Omental fat pad (tissue), 4 donors: ENCODE data around the gene VPS50. TPM values are rescaled to one million over a fixed set of nuclear protein-coding genes. Genes with fewer than 3 reads are reported as not detected.

Experiments used
- ATAC-seq: fragments of 150-250 bp; one replicate; pipeline ENCODE4 v1.9.1; 2016; ENCODE audit warnings: mild to moderate bottlenecking, moderate library complexity; ENCODE audit not compliant: low FRiP score
- DNase-seq: peaks from one replicate; pipeline ENCODE4 v3.0.0-alpha.2; 2019; ENCODE audit warnings: low spot score
- total RNA-seq, 4 donors: library from RNA; depleted of rRNA; stranded (reverse); fragments of >200 nt; gene quantifications; one replicate each; pipeline ENCODE4 v1.1.0, GENCODE V29; 2016
- TF ChIP-seq, protein P1 (sequence below), 3 donors: fragments of 450-650 bp; IDR thresholded peaks; one replicate each; pipeline ENCODE4 v1.5.1; 2016 to 2017; ENCODE audit warnings: antibody characterized with exemption in 3 of 3, mild to moderate bottlenecking in 3 of 3, moderate library complexity in 2 of 3

Gene VPS50
- total RNA-seq, 4 donors from 2014 or later, result 11.3 to 33.7 (median 14.2) TPM

DNA sequence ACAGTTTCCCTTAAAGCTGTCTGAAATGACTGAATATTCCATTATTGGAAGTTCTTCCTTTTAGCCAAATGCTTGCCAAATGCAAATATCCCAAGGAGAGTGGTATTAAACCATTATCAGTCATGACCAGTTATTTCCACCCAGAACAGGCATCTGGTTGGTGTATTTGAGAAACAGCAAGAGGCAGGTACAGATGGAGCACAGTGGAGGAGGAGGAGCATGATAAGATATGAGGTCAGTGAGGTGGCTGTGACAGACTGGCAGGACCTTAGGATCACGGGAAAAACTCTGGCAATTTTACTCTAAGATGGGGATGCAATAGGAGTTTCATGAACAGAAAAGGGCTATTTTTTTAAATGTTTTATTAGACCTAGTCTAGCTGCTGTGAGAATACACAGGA lies 12.3 kb upstream of the VPS50 start:
- TF ChIP-seq, protein P1, sequence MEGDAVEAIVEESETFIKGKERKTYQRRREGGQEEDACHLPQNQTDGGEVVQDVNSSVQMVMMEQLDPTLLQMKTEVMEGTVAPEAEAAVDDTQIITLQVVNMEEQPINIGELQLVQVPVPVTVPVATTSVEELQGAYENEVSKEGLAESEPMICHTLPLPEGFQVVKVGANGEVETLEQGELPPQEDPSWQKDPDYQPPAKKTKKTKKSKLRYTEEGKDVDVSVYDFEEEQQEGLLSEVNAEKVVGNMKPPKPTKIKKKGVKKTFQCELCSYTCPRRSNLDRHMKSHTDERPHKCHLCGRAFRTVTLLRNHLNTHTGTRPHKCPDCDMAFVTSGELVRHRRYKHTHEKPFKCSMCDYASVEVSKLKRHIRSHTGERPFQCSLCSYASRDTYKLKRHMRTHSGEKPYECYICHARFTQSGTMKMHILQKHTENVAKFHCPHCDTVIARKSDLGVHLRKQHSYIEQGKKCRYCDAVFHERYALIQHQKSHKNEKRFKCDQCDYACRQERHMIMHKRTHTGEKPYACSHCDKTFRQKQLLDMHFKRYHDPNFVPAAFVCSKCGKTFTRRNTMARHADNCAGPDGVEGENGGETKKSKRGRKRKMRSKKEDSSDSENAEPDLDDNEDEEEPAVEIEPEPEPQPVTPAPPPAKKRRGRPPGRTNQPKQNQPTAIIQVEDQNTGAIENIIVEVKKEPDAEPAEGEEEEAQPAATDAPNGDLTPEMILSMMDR (IDR thresholded peaks at IDR 0.05), result no peak
- no peak for DNase-seq
- ATAC-seq, result no peak

GRCh38 chr7:93226310-93226709 lies 5.9 kb upstream of the VPS50 start, which contains the start of gene HEPACAM2:
HEPACAM2 (minus strand) TSS chr7:93226469.
- no peak for DNase-seq
- no peak for ATAC-seq
- TF ChIP-seq, protein P1 (IDR thresholded peaks at IDR 0.05), result no peak

GRCh38 chr7:93228302-93228701 lies 3.9 kb upstream of the VPS50 start:
- DNase-seq (no peak), ATAC-seq (no peak)
- TF ChIP-seq, protein P1 (IDR thresholded peaks at IDR 0.05), result peak in 1 of 3 donors; percentile 43

DNA sequence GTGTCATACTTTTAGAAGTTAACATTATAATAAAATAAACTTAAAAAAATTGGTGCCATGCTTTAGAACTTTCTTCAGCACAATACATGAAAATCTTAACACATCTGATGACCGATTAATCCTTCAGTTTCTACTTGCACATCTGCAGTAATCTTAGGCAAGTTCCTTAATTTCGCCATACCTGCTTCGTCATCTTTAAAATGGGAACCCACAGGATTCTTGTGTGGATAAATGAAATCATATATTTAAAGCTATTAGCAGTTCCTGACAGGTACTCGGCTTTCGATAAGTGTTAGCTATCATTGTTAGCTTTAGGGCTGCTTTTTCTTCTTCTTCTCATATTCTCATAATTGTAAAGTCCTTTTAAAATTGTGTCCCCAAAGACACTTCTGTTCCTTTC lies 907 bp upstream of the VPS50 start:
- no peak for DNase-seq
- TF ChIP-seq, protein P1 (IDR thresholded peaks at IDR 0.05), result no peak
- no peak for ATAC-seq

DNA sequence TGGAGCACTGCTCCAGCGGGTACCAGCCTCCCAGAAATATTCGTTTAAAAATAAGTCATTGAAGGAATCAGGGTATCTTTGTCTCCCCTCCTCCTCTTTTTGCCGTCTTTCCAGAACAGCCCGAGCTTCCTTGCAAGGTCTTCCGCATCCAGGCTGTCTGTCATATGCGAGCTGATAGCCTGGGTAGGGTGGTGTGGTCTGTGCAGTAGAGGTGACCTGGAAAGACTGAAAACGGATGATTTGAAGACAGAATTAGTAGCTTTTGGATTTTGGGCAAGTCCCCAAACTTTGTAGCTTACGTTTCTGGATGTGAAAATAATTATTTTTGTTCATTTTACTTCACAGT lies 480 bp downstream of the VPS50 start:
- peak; percentile 46 for ATAC-seq
- no peak for DNase-seq
- TF ChIP-seq, protein P1 (IDR thresholded peaks at IDR 0.05), result no peak

DNA sequence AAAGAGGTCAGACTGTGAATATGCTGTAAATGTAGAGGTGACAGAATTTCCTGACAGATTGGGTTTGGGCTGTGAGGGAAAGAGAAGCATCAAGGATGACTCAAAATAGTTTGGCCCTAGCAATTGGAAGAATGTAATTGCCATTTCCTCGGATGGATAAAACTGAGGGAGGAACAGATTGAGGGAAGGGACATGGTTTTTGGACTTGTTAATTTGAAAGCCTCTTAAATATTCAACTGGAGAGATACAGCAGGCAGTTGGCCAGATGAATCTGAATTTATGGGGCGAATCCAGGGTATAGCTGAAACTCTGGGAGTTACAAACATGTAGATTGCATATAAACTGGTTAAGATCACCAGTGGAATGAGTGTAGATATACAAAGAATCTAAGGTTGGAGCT lies 3.4 kb downstream of the VPS50 start:
- TF ChIP-seq, protein P1 (IDR thresholded peaks at IDR 0.05), result no peak
- DNase-seq, result no peak
- ATAC-seq, result no peak

DNA sequence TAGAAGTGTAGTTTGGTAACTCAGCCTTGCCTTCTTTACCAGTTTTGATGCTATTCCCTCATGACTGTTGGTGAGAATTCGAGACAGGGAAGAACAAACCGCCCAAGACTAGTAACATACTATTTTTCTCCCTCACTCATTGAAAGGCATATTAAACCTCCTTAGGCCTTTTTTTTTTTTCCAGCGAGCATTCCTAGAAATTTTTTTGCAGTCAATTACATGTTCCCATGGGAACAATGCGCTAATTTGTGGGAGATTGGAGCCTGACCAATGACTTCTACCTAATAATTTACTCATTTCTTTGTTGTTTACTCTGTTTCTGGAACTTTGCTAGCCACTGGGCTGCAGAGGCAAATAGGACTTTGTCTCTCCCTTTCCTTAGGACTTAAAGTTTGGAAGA lies 6.0 kb downstream of the VPS50 start:
- DNase-seq (no peak), ATAC-seq (no peak)
- TF ChIP-seq, protein P1 (IDR thresholded peaks at IDR 0.05), result no peak
